HUES48 (cell line): ENCODE results near the gene RNF212.

Experiments
- H3K27ac ChIP-seq: one replicate; pipeline ENCODE4 v1.7.0; 2013; ENCODE audit warnings: low read depth, low read length, inconsistent platforms
- H3K27me3 ChIP-seq: 2 replicates; pipeline ENCODE4 v1.6.1; 2013; ENCODE audit warnings: mild to moderate bottlenecking, low read length; ENCODE audit not compliant: control insufficient read depth, insufficient read depth
- H3K36me3 ChIP-seq: 2 replicates; pipeline ENCODE4 v1.6.1; 2013; ENCODE audit warnings: low read length; ENCODE audit not compliant: control insufficient read depth, insufficient read depth
- H3K4me1 ChIP-seq: 2 replicates; pipeline ENCODE4 v1.6.1; 2013; ENCODE audit warnings: mild to moderate bottlenecking, low read length; ENCODE audit not compliant: control insufficient read depth, insufficient read depth
- H3K4me3 ChIP-seq: 2 replicates; pipeline ENCODE4 v1.5.1; 2013; ENCODE audit warnings: mild to moderate bottlenecking, low read depth, low read length
- H3K9ac ChIP-seq: 2 replicates; pipeline ENCODE4 v1.6.1; 2013; ENCODE audit warnings: mild to moderate bottlenecking, low read depth, low read length, moderate library complexity
- H3K9me3 ChIP-seq: 2 replicates; pipeline ENCODE4 v1.6.1; 2013; ENCODE audit warnings: low read length; ENCODE audit not compliant: control insufficient read depth, insufficient read depth

Gene RNF212

GRCh38 chr4:1041147-1041935 is 72.0 kb downstream of the RNF212 start:
- Histone ChIP-seq H3K36me3 (no peaks in the 10 kb centered on the region), H3K4me1 (peaks cover 5% of the 10 kb centered on the region; the same call in 1 of the 2 replicates), H3K27ac (peak overlapping the region; percentile 40), H3K4me3 (no peak overlapping the region), H3K9ac (no peak overlapping the region), H3K9me3 (no peaks in the 10 kb centered on the region), H3K27me3 (peaks cover 23% of the 10 kb centered on the region; the same call in 1 of the 2 replicates)

- Histone ChIP-seq H3K9ac (no peak overlapping the region), H3K36me3 (no peaks in the 10 kb centered on the region), H3K9me3 (no peaks in the 10 kb centered on the region), H3K4me1 (peaks cover 5% of the 10 kb centered on the region; the same call in 1 of the 2 replicates), H3K4me3 (no peak overlapping the region), H3K27me3 (peaks cover 22% of the 10 kb centered on the region; the same call in 1 of the 2 replicates), H3K27ac (no peak overlapping the region)
Observed at GRCh38 chr4:1040344-1041146, 72.8 kb downstream of the RNF212 start.

GRCh38 chr4:1039493-1040343 is 73.6 kb downstream of the RNF212 start:
- Histone ChIP-seq H3K27me3 (peaks cover 13% of the 10 kb centered on the region; the same call in 1 of the 2 replicates), H3K36me3 (no peaks in the 10 kb centered on the region), H3K27ac (no peak overlapping the region), H3K4me1 (peaks cover 5% of the 10 kb centered on the region; the same call in 1 of the 2 replicates), H3K4me3 (no peak overlapping the region), H3K9ac (no peak overlapping the region), H3K9me3 (no peaks in the 10 kb centered on the region)

DNA sequence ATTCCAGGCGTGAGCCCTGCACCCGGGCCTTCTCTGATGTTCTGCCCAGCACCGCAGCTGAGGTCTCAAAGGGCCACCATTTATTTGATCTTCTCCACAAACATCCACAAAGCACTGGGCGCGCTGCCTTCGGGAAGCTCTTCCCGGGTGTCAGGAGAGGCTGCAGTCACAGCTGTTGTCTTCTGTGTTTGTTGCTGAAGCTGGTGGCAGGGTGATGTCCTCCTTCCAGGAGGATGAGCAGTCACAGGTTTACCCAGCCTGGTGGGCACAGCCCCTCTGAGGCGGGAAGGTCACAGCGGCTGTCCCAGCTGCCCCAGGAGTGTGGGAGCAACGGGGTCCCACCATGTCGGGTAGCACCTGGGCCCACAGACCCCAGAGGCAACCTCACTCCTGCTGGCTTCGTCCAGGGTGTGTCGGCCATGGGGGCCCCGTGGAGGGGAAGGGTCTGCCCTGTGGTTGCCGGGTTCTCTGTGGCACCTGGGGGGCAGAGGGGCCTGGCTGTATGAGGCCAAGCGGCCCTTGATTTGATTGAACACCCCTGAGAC is 74.3 kb downstream of the RNF212 start:
- Histone ChIP-seq H3K9ac (no peak overlapping the region), H3K4me3 (no peak overlapping the region), H3K9me3 (no peaks in the 10 kb centered on the region), H3K27me3 (peaks cover 6% of the 10 kb centered on the region; the same call in 1 of the 2 replicates), H3K27ac (no peak overlapping the region), H3K36me3 (no peaks in the 10 kb centered on the region), H3K4me1 (peaks cover 5% of the 10 kb centered on the region; the same call in 1 of the 2 replicates)

DNA sequence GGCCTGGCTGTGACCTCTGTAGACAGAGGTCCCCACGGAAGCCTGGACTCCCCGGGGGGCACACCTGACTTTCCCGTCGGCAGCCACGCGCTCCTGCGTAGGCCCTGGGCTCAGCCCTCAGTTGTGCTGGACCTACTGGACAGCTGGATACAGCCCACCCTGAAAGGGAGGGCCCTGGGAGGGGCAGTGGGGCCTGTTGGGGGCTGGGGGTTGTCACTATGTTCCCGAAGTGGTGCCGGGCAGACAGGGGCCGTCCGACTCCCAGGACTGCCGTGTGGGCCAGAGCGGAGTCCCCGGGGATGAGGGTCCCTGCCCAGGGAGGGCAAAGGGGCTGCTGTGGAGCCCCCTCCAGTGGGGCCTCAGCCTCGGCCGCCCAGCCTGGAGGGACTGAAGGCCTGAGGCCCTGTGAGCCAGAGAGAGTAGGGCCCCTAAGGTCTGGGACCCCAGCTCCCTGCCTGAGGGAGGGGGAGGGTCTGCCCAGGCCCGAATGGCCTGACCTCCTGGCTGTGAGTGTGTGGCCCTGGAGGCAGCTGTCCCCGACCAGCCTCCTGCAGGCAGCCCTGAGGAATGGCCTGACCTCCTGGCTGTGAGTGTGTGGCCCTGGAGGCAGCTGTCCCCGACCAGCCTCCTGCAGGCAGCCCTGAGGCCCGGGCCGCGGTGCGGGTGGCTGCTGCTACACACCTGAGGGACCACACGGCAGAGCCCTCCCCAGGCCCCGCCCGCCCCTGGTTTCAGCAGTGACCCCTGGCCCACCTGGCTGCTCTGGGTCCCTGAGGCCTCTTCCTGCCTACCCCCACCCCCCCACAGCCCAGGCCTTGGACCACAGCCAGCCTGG is 76.2 kb downstream of the RNF212 start:
- H3K4me1 ChIP-seq, result no peaks in the 10 kb centered on the region
- H3K9ac ChIP-seq, result no peak overlapping the region
- H3K27me3 ChIP-seq, result no peaks in the 10 kb centered on the region
- no peak overlapping the region for H3K27ac ChIP-seq
- H3K9me3 ChIP-seq, result no peaks in the 10 kb centered on the region
- H3K4me3 ChIP-seq, result no peak overlapping the region
- no peaks in the 10 kb centered on the region for H3K36me3 ChIP-seq

GRCh38 chr4:1036095-1036494 is 77.3 kb downstream of the RNF212 start:
- Histone ChIP-seq H3K4me1 (no peaks in the 10 kb centered on the region), H3K27me3 (no peaks in the 10 kb centered on the region), H3K9me3 (no peaks in the 10 kb centered on the region), H3K36me3 (no peaks in the 10 kb centered on the region), H3K9ac (no peak overlapping the region), H3K27ac (no peak overlapping the region), H3K4me3 (no peak overlapping the region)

- Histone ChIP-seq H3K36me3 (no peaks in the 10 kb centered on the region), H3K4me1 (no peaks in the 10 kb centered on the region), H3K9ac (no peak overlapping the region), H3K4me3 (no peak overlapping the region), H3K9me3 (no peaks in the 10 kb centered on the region), H3K27ac (no peak overlapping the region), H3K27me3 (no peaks in the 10 kb centered on the region)
Observed at GRCh38 chr4:1035510-1035909, 77.9 kb downstream of the RNF212 start.

- no peak overlapping the region for H3K4me3 ChIP-seq
- no peaks in the 10 kb centered on the region for H3K36me3 ChIP-seq
- H3K4me1 ChIP-seq, result no peaks in the 10 kb centered on the region
- H3K27ac ChIP-seq, result no peak overlapping the region
- no peaks in the 10 kb centered on the region for H3K9me3 ChIP-seq
- no peaks in the 10 kb centered on the region for H3K27me3 ChIP-seq
- no peak overlapping the region for H3K9ac ChIP-seq
Observed at GRCh38 chr4:1033840-1034551, 79.4 kb downstream of the RNF212 start.

- Histone ChIP-seq H3K36me3 (no peaks in the 10 kb centered on the region), H3K4me1 (no peaks in the 10 kb centered on the region), H3K27me3 (no peaks in the 10 kb centered on the region), H3K4me3 (no peak overlapping the region), H3K9me3 (no peaks in the 10 kb centered on the region), H3K27ac (no peak overlapping the region), H3K9ac (no peak overlapping the region)
Observed at GRCh38 chr4:1032861-1033260, 80.5 kb downstream of the RNF212 start.
